OCI-LY7 (cell line): ENCODE results near the gene GBE1. TPM values are rescaled to one million over a fixed set of nuclear protein-coding genes. Genes with fewer than 3 reads are reported as not detected.

Source experiments
- BruUV-seq: library from RNA; stranded (reverse); fragments of 400-500 nt; replicated peaks from 2 replicates; lab custom pipeline; 2021; lab: Mats Ljungman, UMichigan
- CTCF ChIA-PET: fragments of 300-600 bp; sonication (Branson Sonifier 250); formaldehyde crosslinking; loops from one replicate; lab custom pipeline; 2022; ENCODE audit warnings: antibody characterized with exemption; ENCODE audit not compliant: unreplicated experiment; lab: Charles Lee
- POLR2A ChIA-PET: fragments of 300-600 bp; sonication (Branson Sonifier 250); formaldehyde crosslinking; loops from one replicate; lab custom pipeline; 2022; ENCODE audit warnings: antibody characterized with exemption; lab: Charles Lee
- DNase-seq: peaks from one replicate; pipeline ENCODE4 v3.0.0-alpha.2; 2015; ENCODE audit warnings: low spot score
- H2AFZ ChIP-seq: fragments of 200-600 bp; sonication (generic), shearing (Covaris generic); 2 replicates; pipeline ENCODE4 v1.6.1; 2014; ENCODE audit warnings: mild to moderate bottlenecking, antibody characterized with exemption, low read length, moderate library complexity
- H3K27ac ChIP-seq: fragments of 200-600 bp; sonication (generic); 2 replicates; pipeline ENCODE4 v1.5.1; 2014; ENCODE audit warnings: mixed run types, low read depth, mild to moderate bottlenecking, moderate library complexity, low read length, inconsistent platforms; ENCODE audit not compliant: poor library complexity, severe bottlenecking
- H3K36me3 ChIP-seq: fragments of 200-600 bp; sonication (generic); 2 replicates; pipeline ENCODE4 v1.6.1; 2014; ENCODE audit warnings: mild to moderate bottlenecking, antibody characterized with exemption, low read length, moderate library complexity, mixed read lengths; ENCODE audit not compliant: insufficient read depth
- H3K4me1 ChIP-seq: fragments of 200-600 bp; sonication (generic); 2 replicates; pipeline ENCODE4 v1.5.1; 2014; ENCODE audit warnings: mild to moderate bottlenecking, low read length; ENCODE audit not compliant: insufficient read depth, poor library complexity, severe bottlenecking
- H3K4me2 ChIP-seq: fragments of 200-600 bp; sonication (generic); 2 replicates; pipeline ENCODE4 v1.6.1; 2014; ENCODE audit warnings: mild to moderate bottlenecking, low read length
- H3K4me3 ChIP-seq: fragments of 200-600 bp; sonication (generic); 2 replicates; pipeline ENCODE4 v1.5.1; 2014; ENCODE audit warnings: mild to moderate bottlenecking, low read depth, low read length; ENCODE audit not compliant: poor library complexity, severe bottlenecking
- H3K79me2 ChIP-seq: fragments of 200-600 bp; sonication (generic); 2 replicates; pipeline ENCODE4 v1.6.1; 2016; ENCODE audit warnings: low read depth, mild to moderate bottlenecking, low read length, moderate library complexity, mixed read lengths; ENCODE audit not compliant: insufficient read depth
- H3K9me2 ChIP-seq: fragments of 200-600 bp; sonication (generic); 2 replicates; pipeline ENCODE4 v1.6.1; 2016; ENCODE audit warnings: mild to moderate bottlenecking, low read length, mixed read lengths; ENCODE audit not compliant: insufficient read depth
- H3K9me3 ChIP-seq: fragments of 200-600 bp; sonication (generic); 2 replicates; pipeline ENCODE4 v1.6.1; 2014; ENCODE audit warnings: mild to moderate bottlenecking, mixed run types, low read length, mixed read lengths
- H4K20me1 ChIP-seq: fragments of 200-600 bp; sonication (generic); 2 replicates; pipeline ENCODE4 v1.6.1; 2014; ENCODE audit warnings: mild to moderate bottlenecking, antibody characterized with exemption, low read length, moderate library complexity, mixed read lengths; ENCODE audit not compliant: insufficient read depth
- EZH2phosphoT487 ChIP-seq: fragments of 200-600 bp; sonication (generic); IDR thresholded peaks from 2 replicates; pipeline ENCODE4 v1.6.1; 2018; ENCODE audit warnings: low read depth, borderline replicate concordance, mild to moderate bottlenecking, mixed run types, antibody characterized with exemption, low read length, moderate library complexity, mixed read lengths
- intact Hi-C: fragments of 100-400 bp; cut with micrococcal nuclease; formaldehyde crosslinking; loops from one replicate; pipeline ENCODE4 v1.10.0; 2022; ENCODE audit not compliant: unreplicated experiment
- total RNA-seq, 2 experiments: library from RNA; depleted of rRNA in 1 of 2; stranded (reverse); fragments of >200 nt in 1 of 2; shearing (Covaris generic) in 1 of 2; gene quantifications; 2 replicates each; pipeline ENCODE4 v1.2.3, GENCODE V29; 2014 to 2022
- TF ChIP-seq, protein P1 (sequence below): fragments of 200-600 bp; sonication (generic); conservative IDR thresholded peaks from 2 replicates; pipeline ENCODE4 v1.5.1; 2014; ENCODE audit warnings: mild to moderate bottlenecking, antibody characterized with exemption, low read length, moderate library complexity, mixed read lengths

GBE1 gene
- total RNA-seq, 2 experiments from 2014 or later = 10.7 to 24.4 TPM

DNA sequence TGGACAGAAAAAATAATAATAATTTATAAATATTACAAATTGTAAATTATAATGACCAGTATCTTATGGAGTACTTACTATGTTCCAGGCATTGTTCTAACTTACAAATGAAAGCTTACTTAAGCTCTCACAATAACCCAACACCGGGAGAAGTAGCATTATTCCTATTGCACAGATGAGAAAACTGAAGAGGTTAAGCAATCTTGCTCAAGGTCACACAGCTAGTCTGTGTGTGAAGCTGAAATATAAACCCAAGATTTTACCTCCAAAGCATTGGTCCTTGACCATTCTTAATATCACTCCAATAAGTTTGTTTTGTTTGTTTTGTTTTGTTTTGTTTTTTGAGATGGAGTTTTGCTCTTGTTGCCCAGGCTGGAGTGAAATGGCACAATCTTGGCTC lies 43.1 kb downstream of the GBE1 start:
- Histone ChIP-seq H3K27ac (no peak overlapping the region), H3K9me3 (no peaks in the 10 kb centered on the region), H3K79me2 (no peaks in the 10 kb centered on the region), H3K36me3 (no peaks in the 10 kb centered on the region), H3K9me2 (no peaks in the 10 kb centered on the region), H2AFZ (no peak overlapping the region), H3K4me3 (no peak overlapping the region), H3K4me1 (no peaks in the 10 kb centered on the region), H3K4me2 (no peak overlapping the region), H4K20me1 (no peaks in the 10 kb centered on the region)
- BruUV-seq = no TSS peak
- DNase-seq = no peak
- TF ChIP-seq, protein P1, sequence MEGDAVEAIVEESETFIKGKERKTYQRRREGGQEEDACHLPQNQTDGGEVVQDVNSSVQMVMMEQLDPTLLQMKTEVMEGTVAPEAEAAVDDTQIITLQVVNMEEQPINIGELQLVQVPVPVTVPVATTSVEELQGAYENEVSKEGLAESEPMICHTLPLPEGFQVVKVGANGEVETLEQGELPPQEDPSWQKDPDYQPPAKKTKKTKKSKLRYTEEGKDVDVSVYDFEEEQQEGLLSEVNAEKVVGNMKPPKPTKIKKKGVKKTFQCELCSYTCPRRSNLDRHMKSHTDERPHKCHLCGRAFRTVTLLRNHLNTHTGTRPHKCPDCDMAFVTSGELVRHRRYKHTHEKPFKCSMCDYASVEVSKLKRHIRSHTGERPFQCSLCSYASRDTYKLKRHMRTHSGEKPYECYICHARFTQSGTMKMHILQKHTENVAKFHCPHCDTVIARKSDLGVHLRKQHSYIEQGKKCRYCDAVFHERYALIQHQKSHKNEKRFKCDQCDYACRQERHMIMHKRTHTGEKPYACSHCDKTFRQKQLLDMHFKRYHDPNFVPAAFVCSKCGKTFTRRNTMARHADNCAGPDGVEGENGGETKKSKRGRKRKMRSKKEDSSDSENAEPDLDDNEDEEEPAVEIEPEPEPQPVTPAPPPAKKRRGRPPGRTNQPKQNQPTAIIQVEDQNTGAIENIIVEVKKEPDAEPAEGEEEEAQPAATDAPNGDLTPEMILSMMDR = no peak
- TF ChIP-seq EZH2phosphoT487 = no peak
- POLR2A ChIA-PET = interaction anchor here (1.1 kb wide), 1 partner anchor 13 kb away, joined by 3 read pairs; no protein-coding TSS in a partner anchor
- CTCF ChIA-PET = no interaction called here
- intact Hi-C loops = no loop called here

DNA sequence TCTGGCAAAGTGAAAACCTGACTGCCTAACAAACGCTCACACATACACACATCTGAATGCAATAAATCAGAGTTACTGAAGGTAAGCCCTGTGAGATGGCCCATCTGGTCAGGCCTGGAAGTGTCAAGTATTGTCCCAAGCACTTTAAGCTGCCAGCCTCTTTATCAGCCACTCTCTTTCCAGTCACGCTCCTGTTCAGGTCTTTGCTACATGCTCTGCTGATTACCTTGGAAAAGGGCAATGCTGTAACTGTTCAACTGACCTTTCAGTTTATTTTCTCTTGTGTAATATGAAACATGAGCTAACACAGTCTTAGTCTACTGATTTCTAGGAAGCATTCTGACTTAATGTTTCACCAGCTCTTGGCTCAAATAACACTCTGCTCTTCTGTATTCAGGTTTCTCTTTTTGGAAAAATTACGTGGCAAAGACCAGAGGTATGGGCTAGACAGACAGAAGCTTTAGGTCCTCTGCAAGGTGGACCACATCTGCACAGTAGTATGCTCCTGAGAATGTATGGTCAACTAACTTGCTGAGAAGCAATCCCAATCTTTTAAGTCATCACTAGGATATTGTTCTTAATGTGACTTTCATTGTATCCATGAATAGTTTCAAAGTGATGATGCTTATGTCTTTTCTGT lies 44.5 kb downstream of the GBE1 start:
- Histone ChIP-seq H3K9me2 (no peaks in the 10 kb centered on the region), H3K79me2 (no peaks in the 10 kb centered on the region), H3K36me3 (no peaks in the 10 kb centered on the region), H3K4me1 (no peaks in the 10 kb centered on the region), H3K27ac (no peak overlapping the region), H3K4me3 (no peak overlapping the region), H3K4me2 (no peak overlapping the region), H3K9me3 (no peaks in the 10 kb centered on the region), H2AFZ (no peak overlapping the region), H4K20me1 (no peaks in the 10 kb centered on the region)
- no TSS peak for BruUV-seq
- intact Hi-C loops = no loop called here
- TF ChIP-seq, protein P1 = no peak
- no peak for TF ChIP-seq EZH2phosphoT487
- POLR2A ChIA-PET = no interaction called here
- no peak for DNase-seq
- CTCF ChIA-PET = no interaction called here

DNA sequence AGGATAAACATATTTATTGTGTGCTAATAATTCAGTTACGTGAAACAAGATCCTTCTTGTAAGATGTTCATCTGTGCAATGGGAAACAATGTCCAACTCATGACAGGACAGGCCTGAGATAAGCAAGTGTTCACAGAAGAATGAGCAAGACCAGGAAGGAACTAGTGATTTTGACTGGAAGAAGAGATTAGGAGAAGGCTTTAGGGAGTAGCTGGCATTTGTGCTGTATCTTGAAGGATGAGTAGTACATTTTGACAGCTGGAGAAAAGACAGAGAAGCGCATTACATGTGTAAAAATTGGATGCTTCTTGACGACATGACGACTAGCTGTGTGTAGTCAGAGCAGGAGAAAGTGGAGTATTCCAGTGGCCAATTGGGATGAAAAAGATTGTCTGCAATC lies 48.4 kb downstream of the GBE1 start:
- TF ChIP-seq EZH2phosphoT487 = no peak
- TF ChIP-seq, protein P1 = no peak
- H3K4me3 ChIP-seq = no peak overlapping the region
- H3K9me2 ChIP-seq = no peaks in the 10 kb centered on the region
- no peak overlapping the region for H2AFZ ChIP-seq
- no peaks in the 10 kb centered on the region for H3K79me2 ChIP-seq
- no peak overlapping the region for H3K4me2 ChIP-seq
- no peak for DNase-seq
- no peaks in the 10 kb centered on the region for H3K36me3 ChIP-seq
- no peaks in the 10 kb centered on the region for H3K4me1 ChIP-seq
- no TSS peak for BruUV-seq
- CTCF ChIA-PET = no interaction called here
- H3K27ac ChIP-seq = no peak overlapping the region
- intact Hi-C loops = no loop called here
- no peaks in the 10 kb centered on the region for H3K9me3 ChIP-seq
- H4K20me1 ChIP-seq = no peaks in the 10 kb centered on the region
- POLR2A ChIA-PET = no interaction called here
